Suppressor macrophage (primary cell): ENCODE results near the gene ETS1.
"Not testable (repeated sequence)": the region's sequence is repeated elsewhere in the genome, so short reads cannot be mapped to it uniquely, and the experiment has no call there.

Source experiments
- DNase-seq, 4 experiments: peaks; one replicate each; pipeline ENCODE4 v3.0.0-alpha.2; 2020 to 2022

The ETS1 gene

DNA sequence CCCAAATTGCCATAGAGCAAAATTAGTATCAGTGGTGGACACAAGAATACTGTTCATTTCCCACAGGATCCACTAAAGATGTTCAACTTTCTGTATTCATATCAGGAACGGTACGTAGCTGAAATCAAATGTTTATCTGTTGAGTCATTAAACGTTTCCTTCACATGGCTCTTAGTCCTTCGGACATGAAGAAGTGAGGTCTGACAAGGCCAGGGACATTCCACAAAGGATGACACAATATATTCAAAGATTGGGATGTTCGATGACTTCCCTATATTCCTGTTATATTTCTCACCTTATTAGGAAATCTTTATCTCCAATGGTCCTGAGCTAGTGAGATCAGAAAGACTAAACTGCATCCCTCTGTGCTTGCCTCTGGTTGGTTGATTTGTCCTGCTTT, 129.0 kb downstream of the ETS1 start:
- no peak for DNase-seq

DNA sequence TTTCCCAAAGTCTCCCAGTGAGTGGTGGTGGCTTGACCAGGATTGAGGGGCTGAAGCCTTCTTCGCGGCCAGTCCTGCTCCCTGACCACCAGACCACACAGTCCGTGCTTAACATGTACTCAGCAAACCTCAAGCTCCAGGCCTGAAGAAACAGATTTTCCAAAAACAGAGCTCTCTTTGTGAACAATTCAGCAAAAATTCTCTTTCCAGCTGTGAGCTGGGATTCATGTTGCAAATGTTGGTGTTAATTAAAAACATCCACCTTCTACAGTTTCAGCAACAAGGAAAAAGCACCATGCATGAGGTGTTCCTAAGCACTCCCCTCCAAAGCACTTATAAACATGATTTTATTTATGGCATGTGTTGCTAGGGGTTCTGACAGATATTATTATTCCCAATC, 129.5 kb downstream of the ETS1 start:
- DNase-seq, result no peak

DNA sequence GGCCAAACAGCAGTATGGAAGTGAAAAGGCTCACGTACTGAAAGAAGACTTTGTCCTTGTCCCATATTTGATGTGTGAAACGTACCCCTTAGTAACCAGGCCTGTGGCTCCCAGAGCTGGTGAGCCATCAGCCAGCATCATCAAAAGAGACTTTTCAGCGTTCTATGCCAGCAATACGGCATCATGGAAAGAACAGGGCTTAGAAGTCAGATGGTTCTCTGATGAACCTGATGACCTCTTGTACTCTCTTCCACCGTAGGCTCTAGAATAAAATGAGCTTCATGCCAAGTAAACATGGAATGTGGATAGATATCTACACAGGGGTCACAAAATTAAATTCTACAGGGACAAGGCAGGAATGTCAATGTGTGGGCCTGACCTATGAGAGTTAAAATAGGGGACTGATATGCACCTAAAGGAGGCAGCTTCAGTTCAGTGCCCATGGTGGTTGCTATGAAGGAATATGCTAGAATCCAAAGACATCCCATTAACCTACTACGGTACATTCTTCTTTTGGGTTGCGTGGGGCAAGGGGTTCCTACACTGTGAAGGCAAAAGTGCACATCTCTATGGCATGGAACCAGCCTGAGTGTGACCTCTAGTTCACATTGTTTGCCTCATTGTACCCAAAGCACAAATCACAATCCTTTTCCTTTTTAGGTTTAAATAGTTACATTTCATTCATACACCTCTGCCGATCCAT, 130.6 kb downstream of the ETS1 start:
- no peak for DNase-seq

DNA sequence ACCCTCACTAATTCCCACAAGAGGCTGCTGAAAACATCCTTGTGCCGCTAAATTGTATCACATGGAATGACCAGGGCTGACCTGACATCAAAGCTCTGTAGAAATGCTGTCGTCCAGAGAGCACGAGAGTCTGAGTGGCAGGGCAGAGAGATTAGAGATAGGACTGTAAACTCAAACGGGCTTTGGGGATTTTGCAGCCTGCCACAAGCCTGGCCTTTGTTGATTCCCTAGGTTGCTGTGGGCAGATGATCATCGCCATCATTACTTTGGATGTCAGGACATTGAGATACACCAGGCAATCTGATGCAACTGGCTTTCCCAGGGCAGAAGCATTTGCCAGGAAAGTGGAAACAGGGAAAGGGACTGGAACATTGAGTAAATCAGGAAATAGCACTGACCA, 131.6 kb downstream of the ETS1 start:
- no peak for DNase-seq

DNA sequence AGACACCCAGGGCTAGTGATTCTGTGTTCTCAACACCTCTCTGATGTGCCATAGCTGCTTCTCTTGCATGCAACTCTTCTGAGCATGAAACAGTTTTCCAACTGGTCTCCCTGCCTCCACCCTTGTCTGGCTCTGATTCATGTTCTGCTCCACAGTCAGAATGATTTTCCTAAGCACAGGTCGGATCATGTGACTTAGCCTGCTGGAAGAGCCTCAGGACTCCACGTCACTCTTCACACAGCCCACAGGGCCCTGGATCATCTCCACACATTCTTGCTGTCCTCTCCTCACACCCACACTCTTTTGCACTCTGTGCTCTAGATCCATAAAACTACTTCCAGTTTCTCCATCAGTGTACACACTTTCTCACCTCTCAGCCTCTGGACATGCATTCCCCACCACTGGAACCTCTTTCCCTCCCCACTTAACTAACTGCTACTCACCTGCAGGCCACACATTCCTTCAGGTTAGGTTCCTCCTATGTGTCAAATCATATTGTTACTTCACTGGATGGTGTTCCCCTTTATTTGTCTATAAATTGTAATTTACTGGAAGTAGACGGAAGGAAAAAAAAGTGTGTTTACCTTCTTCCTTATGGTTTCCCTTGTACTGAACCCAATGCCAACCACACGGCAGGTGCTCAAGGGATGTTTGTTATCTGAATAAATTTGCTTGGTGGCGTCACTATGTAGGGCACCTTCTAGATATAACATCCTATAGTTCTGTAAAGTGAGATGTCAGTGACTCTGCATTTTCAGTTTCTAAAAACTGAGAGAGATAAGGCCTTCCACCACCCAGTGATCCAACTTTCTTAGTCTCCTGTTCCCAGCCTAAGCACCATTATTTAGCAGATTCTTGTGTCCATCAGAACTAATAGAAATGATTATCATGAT, 133.7 kb downstream of the ETS1 start:
- no peak for DNase-seq

DNA sequence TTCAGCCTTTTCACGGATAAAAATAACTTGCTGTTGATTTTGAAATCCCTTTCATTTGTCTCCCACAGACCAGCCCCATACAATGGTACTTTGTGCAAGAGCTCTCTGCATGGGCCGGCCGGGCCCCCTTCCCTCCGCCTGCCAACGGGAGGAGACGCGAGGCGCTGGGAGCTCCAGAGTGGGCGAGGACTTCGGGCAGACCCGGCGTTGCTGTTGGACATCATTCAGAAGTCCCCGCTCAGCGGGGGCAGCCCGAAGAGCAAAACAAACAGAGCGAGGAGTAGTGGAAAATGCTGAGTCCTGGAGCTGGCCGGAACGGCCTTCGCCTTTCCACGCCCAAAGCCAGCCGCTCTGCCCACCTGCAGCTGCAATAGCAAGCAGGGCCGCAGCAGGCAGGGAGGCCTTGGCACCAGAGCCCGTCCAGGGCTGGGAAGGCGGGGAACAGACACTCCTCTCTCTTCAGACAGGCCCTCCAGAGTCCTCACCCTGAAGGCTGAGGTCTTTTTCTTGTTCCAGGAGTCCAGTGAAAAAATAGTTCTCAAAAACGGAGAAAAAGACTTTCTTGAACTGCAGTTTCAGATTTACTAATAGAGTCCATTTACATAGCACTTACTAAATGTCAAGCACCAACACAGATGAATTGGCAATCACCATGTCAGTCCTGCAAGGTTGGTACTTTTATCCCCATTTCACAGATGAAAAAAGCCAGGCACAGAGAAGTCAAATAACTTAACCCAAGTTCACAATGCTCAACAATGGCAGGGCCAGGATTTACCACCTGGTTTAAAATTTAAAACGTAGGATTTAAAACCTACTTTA, 135.5 kb downstream of the ETS1 start:
- no peak for DNase-seq

DNA sequence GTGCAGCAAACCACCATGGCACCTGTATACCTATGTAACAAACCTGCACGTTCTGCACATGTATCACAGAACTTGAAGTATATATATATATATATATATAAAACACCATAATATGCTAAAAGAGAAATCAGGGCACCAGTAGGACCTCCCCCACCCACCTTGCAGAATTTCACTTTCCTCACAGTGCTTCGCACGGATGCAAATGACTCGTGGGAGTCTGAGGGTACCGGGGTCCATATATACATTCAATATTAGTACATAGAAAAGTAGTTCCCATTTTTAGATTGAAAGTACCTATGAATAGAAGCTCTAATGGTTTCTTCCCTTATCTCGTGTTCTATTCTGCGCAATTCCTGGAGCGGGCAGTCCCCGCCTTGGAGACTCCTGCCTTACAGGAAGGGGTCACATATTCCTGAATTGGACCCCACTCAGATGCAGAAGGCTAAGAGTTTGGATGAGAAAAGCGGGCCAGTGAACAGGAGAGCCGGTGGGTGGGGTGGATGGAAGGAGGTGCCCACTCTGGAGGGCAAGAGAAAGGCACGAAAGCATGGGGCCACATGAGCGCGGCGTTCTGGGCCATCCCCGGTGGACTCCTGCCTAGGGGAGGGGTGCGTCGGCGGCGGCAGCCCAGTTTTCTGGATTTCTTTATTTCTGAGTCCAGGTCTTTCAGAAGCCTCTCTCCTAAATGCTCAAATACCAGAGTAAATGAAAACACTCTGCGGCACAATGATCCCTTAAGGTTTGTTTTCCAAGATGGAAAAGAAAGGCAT, 136.3 kb downstream of the ETS1 start:
- no peak for DNase-seq

DNA sequence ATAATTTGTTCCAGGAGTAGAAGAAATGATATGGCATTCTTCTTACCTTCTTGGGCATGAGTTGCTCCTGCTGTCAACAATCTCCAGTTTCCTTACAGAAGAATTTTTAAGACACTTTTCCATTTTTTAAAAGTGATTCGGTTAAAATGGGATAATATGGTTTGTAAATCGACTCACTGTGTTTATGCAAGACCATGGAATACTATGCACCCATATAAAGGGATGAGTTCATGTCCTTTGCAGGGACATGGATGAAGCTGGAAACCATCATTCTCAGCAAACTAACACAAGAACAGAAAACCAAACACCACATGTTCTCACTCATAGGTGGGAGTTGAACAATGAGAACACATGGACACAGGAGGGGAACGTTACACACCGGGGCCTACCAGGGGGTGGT, 136.9 kb downstream of the ETS1 start:
- not testable (repeated sequence) for DNase-seq

DNA sequence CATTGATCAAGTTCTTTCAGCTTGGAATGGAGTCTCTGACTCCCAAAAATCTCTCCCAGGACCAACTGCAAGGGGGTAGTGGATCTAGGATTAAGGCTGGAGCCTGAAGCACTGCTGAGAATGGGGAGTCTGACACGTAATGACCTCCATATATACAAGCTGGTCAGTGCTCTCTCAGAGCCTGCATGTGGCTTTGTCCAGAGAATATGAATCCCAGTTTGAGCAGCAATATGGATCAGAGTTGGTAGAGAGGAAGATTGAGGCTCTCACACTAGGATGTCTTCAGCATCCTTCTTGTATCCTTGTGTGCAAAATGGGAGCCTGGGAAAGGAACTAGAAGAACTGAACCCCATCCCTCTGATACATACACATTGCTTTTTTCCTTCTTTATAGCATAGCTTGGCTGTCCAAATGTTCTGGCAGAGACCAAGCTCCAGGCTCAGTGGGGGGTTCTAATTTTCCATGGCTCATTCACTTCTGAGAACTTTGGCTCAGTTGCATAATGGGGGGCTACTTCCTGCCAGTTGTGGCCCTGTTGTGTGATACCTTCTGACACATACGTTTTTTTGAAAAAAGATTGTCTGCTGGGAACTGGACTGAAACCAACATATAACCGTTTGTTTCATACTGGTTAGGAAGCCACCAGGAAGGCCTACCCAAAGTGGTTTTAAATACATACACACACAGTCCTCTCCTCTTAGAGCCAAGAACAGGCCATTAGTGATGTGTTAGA, 138.2 kb downstream of the ETS1 start:
- no peak for DNase-seq

DNA sequence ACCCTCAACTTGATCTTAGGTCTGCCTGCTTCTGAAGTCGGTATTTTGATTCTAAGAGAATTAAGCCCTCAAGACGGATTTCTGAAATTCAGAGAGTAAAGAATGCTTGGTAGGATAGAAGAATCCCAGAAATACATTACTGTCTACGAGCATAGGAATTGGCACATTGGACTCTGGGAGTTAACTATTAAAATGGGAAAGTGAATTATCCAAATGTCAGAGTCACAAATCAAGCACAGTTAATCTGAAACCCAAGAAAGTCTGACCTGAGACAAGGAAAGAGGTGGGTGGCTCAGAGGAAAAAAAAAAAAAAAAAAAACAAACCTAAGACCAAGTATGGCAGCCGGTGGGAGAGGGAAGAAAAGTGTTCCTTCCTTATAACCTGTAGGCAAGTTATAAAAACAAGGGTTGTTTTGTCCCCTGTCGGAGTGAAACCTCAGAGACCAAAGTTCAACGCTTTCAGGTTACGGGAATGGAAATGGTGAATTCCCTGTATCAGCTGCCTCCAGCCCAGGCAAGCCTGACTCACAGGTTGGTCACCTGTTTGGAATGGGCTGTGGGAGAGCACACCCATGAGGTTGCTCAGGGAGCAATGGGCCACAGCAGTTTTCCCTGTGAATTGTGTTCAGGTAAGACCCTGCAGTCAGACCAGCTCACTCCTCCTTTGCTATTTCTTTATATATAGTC, 139.0 kb downstream of the ETS1 start:
- no peak for DNase-seq

DNA sequence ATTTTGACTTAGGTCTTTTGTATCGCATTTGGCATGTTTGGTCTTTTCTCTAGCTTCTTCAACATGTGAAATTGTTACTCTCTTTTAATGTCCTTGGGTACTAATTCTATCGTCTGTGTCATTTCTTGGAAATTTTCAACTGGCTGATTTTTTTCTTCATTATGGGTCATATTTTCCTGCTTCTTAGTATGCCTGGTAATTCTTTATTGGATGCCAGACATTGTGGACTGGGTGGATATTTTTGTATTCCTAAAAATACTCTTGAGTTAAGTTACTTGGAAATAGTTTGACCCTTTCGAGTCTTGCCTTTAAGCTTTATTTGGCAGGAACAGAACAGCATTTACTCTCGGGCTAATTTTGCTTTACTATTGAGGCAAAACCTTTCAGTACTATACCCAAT, 140.1 kb downstream of the ETS1 start:
- no peak for DNase-seq

DNA sequence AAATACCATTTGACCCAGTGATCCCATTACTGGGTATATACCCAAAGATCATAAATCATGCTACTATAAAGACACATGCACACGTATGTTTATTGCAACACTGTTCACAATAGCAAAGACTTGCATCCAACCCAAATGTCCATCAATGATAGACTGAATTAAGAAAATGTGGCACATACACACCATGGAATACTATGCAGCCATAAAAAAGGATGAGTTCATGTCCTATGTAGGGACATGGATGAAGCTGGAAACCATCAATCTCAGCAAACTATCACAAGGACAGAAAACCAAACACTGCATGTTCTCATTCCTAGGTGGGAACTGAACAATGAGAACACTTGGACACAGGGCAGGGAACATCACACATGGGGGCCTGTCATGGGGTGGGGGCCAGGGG, 141.4 kb downstream of the ETS1 start:
- not testable (repeated sequence) for DNase-seq

DNA sequence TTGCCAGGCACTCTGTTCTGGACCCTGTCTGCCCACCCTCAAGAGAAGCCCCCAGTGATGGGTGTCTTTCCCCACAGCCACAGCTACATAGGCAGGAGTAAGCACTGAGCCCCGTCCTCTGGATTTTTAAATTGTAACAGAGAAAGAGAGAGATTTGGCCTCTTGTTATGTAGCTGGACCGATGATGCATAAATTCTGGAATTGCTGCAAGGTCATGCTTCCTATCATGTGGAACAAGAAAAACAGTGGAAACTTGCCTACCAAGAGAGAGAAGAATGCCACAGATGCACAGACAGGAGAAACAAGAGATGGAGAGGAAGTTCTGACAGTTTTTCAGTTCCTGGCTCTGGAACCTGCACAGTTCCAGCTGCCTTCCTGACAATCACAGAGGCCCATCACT, 150.2 kb downstream of the ETS1 start:
- DNase-seq, result no peak

DNA sequence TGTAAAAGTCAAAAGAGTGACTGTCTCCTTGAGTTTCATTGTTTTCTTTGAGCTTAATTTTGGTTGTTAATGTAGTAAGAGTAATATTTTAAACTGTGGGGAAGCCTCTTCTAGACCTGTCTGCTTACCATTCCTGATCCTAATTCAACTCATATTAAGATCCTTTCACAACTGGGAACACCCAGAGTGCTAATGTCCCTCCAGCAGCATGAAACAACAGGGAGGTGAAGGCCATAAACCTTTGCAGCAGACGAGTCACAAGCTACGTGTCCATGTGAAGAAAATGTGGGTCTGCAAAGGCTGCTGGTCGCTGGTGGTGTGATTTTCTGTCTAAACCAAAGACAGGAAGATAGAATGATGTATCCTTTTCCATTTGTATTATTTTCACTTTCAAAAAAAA, 152.5 kb downstream of the ETS1 start:
- DNase-seq, result no peak

DNA sequence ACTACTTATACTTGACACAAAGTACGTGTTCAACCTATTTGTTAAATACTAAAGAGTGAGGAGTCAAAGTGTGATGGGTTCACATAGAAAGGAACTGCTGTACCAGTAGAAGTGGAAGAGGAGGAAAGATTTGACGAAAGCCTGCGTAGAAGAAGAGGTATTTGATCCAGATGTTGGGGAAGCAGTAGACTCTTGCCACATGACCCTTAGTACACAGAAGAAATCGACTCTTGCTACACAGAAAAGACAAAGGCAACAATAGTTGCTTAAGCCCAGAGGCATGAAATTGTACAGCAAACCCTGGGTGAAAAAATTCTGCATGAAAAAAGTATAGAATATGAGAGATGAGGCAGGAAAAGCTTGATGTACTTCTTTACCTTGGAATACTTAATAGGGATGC, 152.9 kb downstream of the ETS1 start:
- no peak for DNase-seq

DNA sequence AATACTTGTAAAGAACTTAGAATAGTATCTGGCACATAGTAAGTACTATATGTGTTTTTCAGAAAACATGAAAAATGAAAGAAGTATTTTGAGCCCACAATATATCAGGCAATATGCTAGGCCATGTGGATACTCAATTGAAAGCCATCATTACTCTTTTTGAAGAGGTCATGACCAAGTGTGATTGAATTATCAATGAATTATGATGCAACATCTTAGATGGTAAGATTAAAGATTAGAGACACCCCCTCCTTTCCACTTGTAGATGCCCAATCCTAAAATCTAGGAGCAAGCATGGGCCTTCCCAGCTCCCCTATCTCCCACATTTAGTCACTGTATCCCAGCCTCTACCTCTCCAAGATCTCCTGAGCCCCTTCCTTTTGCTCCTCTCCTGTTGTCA, 154.4 kb downstream of the ETS1 start:
- no peak for DNase-seq

DNA sequence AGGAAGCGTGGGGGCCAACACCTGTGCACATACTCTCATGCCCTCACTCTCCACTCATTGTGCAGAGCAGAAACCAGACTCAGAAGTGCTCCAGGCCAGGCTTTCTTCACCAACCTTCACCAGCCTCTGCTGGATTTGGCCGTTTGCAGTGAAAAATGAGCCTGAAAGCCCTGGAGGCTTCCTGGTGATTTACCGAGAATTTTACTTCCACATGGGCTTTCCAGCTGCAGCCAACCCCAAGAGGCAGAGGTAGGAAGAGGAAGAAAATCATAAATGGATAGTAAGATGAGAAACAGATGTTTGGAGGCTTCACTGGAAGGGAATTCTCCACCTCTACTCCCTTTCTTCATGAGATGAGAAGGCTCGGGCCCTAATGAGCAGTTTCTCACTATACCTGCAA, 155.4 kb downstream of the ETS1 start:
- DNase-seq, result no peak

DNA sequence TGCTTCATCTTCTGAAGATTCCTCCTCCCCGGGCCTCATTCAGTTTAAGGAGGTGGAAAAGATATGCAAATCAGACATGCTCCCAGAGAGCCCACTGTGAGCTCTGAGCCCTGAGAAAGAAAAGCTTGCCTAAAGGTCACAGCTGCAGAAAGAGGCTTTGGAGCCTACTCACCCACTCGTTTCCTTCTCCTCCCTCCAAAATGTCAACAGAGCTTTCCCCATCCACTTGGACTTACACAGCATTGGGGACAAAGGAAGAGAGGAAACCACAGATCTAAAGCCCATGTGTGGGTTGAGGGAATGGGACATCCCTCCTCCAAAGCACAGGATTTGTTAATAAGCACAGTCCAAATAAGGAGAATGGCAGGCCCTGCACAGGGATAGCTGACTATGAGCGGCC, 158.4 kb downstream of the ETS1 start:
- peak; percentile 57 to 82 (median 74) for DNase-seq

DNA sequence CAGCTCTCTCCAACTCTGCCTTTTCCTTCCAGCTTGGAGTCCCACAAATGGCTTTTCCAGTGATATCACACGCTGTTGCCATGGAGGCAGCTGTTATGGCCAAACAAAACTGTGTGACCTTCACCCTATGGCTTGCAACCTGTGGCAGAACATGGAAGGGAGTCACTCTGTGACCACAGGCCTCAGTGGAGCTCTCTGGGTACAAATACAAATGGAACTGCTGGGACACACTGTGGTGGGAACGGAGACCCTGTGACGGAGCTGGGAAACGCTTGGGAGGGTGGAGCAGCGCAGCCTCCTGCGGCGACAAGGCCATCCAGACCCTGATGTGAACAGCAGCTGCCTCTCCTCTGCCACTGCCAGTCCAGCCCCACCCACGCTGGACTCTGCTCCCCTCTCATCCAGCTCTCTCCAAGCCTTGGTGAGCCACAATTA, 162.5 kb downstream of the ETS1 start:
- DNase-seq, result peak in 1 of 4 experiments; percentile 24

DNA sequence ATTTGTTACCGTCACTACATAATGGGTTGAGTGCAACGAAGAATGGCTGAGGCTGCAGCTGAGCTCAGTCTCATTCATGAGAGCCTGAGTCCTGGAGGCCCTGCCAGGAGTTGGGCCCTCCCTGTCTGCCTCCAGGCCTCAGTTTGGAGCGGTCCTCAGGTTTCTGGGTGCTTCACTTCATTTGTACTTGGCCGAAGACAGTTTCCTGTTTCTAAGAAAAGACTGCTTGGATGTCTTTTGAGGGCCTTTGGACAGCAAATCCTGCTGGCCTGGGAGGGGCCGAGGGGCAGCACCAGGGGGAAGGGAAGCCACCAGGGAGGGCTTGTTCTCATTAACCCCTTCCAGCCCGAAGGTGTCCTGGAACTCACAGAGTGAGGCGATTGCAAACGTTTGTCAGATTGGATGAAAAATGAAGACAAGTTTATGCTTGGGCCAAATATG, 163.1 kb downstream of the ETS1 start:
- no peak for DNase-seq
